HEK293T (cell line): ENCODE measurements around the gene SEL1L3.

Source experiments
- CTCF ChIA-PET: fragments of 350-600 bp; formaldehyde crosslinking; extraction: SDS; loops from one replicate; lab custom pipeline; 2021; ENCODE audit warnings: antibody characterized with exemption, inconsistent platforms; lab: Yijun Ruan, JAX
- POLR2A ChIA-PET: fragments of 350-600 bp; formaldehyde crosslinking; extraction: SDS; loops from one replicate; lab custom pipeline; 2020; ENCODE audit warnings: antibody characterized with exemption, inconsistent platforms; lab: Yijun Ruan, JAX
- DNase-seq: peaks from one replicate; pipeline ENCODE4 v3.0.0; 2012; ENCODE audit warnings: mixed read lengths; ENCODE audit errors: extremely low spot score
- ARNT ChIP-seq: fragments of 450-650 bp; IDR thresholded peaks from 2 replicates; pipeline ENCODE4 v1.6.1; 2017; ENCODE audit warnings: mild to moderate bottlenecking
- BHLHE40 ChIP-seq: fragments of 450-650 bp; IDR thresholded peaks from 2 replicates; pipeline ENCODE4 v1.6.1; 2016; ENCODE audit warnings: mild to moderate bottlenecking, moderate library complexity, borderline replicate concordance
- CTBP1 ChIP-seq: fragments of 450-650 bp; IDR thresholded peaks from 2 replicates; pipeline ENCODE4 v1.6.1; 2016; ENCODE audit warnings: borderline replicate concordance
- ELF4 ChIP-seq: fragments of 450-650 bp; IDR thresholded peaks from 2 replicates; pipeline ENCODE4 v1.6.1; 2017; ENCODE audit warnings: antibody characterized with exemption
- FOXA1 ChIP-seq: fragments of 450-650 bp; IDR thresholded peaks from 2 replicates; pipeline ENCODE4 v1.6.1; 2016; ENCODE audit warnings: mild to moderate bottlenecking
- FOXK2 ChIP-seq: fragments of 450-650 bp; IDR thresholded peaks from 2 replicates; pipeline ENCODE4 v1.6.1; 2016; ENCODE audit warnings: mild to moderate bottlenecking
- FOXM1 ChIP-seq: fragments of 450-650 bp; IDR thresholded peaks from 2 replicates; pipeline ENCODE4 v1.6.1; 2017; ENCODE audit warnings: mild to moderate bottlenecking, borderline replicate concordance
- HDGF ChIP-seq: fragments of 450-650 bp; IDR thresholded peaks from 2 replicates; pipeline ENCODE4 v1.6.1; 2017; ENCODE audit warnings: antibody characterized with exemption, borderline replicate concordance
- L3MBTL2 ChIP-seq: fragments of 450-650 bp; conservative IDR thresholded peaks from 2 replicates; pipeline ENCODE4 v1.6.1; 2016; ENCODE audit warnings: mild to moderate bottlenecking
- LEF1 ChIP-seq: fragments of 450-650 bp; IDR thresholded peaks from 2 replicates; pipeline ENCODE4 v1.6.1; 2017; ENCODE audit warnings: mild to moderate bottlenecking, borderline replicate concordance
- NFRKB ChIP-seq: fragments of 450-650 bp; IDR thresholded peaks from 2 replicates; pipeline ENCODE4 v1.6.1; 2016; ENCODE audit warnings: mild to moderate bottlenecking, moderate library complexity
- SP1 ChIP-seq: fragments of 450-650 bp; IDR thresholded peaks from 2 replicates; pipeline ENCODE4 v1.6.1; 2017
- SUZ12 ChIP-seq: fragments of 450-650 bp; IDR thresholded peaks from 2 replicates; pipeline ENCODE4 v1.6.1; 2016; ENCODE audit warnings: mild to moderate bottlenecking
- TARDBP ChIP-seq: fragments of 450-650 bp; IDR thresholded peaks from 2 replicates; pipeline ENCODE4 v1.6.1; 2016
- ZNF384 ChIP-seq: fragments of 450-650 bp; IDR thresholded peaks from 2 replicates; pipeline ENCODE4 v1.6.1; 2016
- TF ChIP-seq, protein P1 (sequence below): fragments of 450-650 bp; IDR thresholded peaks from 2 replicates; pipeline ENCODE4 v1.6.1; 2016

SEL1L3 gene

DNA sequence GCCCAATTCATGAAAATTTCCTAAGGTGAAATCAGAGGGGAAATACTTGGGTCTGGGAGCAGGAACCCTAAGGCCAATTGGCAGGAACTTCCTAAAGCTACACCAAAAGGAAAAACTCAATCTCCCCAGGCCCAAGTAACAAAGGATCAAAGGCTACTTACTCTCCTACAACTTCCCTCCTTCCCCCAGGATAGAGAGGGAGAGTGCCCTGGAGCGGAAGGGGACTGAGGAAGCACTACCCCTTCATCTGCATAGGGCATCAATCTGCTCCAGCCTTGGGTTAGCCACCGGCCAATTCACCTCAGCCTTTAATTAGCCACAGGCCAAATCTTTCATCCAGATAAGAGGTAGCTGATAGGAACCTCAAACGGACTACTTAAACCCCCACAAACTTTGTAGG is 152.2 kb downstream of the SEL1L3 start:
- ChIA-PET CTCF (interaction anchor here (0.6 kb wide), 1 partner anchor 29 kb away, joined by 3 read pairs; no protein-coding TSS in a partner anchor), POLR2A (no interaction called here)
- no peak for TF ChIP-seq ELF4
- DNase-seq, result no peak

DNA sequence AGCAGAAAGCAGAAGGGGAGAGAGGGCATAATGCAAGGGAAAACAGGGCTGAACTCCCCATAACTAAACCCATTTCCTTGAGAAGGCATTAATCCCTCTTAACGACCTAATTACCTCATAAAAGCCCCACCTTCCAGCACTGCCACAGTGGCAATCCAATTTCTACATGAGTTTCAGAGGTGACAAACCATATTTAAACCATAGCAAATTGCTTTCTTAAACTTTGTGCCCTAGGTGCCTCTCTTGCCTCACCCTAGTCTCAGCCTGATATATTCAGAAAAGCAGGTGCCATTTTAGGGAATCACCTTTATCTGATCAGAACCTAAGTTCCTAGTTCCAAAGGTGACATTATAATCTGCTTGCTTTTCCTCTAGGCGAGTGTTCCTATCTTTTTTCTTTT is 158.3 kb downstream of the SEL1L3 start:
- TF ChIP-seq TARDBP (no peak), ELF4 (no peak), L3MBTL2 (no peak), BHLHE40 (no peak), FOXA1 (no peak), HDGF (no peak), SUZ12 (no peak), CTBP1 (no peak), SP1 (no peak), FOXM1 (no peak), LEF1 (no peak), ARNT (no peak), ZNF384 (no peak), FOXK2 (no peak), NFRKB (no peak)
- TF ChIP-seq, protein P1, sequence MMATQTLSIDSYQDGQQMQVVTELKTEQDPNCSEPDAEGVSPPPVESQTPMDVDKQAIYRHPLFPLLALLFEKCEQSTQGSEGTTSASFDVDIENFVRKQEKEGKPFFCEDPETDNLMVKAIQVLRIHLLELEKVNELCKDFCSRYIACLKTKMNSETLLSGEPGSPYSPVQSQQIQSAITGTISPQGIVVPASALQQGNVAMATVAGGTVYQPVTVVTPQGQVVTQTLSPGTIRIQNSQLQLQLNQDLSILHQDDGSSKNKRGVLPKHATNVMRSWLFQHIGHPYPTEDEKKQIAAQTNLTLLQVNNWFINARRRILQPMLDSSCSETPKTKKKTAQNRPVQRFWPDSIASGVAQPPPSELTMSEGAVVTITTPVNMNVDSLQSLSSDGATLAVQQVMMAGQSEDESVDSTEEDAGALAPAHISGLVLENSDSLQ, result no peak
- ChIA-PET CTCF (no interaction called here), POLR2A (no interaction called here)
- DNase-seq, result no peak

DNA sequence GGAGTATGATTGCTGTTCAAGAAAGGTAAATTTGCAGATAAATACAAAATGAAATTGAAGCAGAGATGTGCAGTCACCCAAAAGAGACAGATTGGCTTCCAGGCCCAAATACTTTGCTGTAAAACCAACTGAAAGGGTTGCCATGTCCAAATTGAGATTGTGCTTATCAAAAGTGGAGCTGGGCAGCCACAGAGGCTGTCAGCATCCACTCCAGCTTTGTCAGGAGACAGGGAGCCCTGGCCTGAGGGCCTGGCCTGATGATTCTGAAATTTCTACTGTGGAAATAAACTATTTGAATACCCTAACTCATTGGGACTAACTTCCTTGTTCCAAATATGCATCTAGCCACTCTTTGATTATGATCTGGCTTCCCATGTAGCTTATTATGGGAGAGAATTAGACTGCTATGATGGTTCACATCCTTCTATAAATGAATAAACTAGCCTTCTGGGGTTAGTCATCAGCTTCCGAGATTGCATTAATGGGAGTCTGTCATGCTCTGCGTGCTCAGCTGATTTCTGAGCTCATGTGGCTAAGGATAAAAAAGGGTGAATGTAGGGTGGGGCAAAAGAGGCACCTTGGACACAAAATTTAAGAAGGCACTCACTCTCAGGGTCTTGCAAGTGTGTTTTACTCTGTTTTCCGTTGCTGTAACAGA is 158.9 kb downstream of the SEL1L3 start:
- DNase-seq, result no peak
- TF ChIP-seq, protein P1, result no peak
- no peak for TF ChIP-seq FOXM1
- no peak for TF ChIP-seq SUZ12
- no peak for TF ChIP-seq HDGF
- TF ChIP-seq ELF4, result no peak
- no peak for TF ChIP-seq CTBP1
- TF ChIP-seq FOXK2, result no peak
- no peak for TF ChIP-seq SP1
- TF ChIP-seq NFRKB, result no peak
- no peak for TF ChIP-seq L3MBTL2
- no peak for TF ChIP-seq ZNF384
- no peak for TF ChIP-seq FOXA1
- no peak for TF ChIP-seq BHLHE40
- TF ChIP-seq TARDBP, result no peak
- TF ChIP-seq ARNT, result no peak
- no peak for TF ChIP-seq LEF1
- ChIA-PET POLR2A (no interaction called here), CTCF (interaction anchor here (0.5 kb wide), 1 partner anchor 738 kb away, joined by 3 read pairs; no protein-coding TSS in a partner anchor)

DNA sequence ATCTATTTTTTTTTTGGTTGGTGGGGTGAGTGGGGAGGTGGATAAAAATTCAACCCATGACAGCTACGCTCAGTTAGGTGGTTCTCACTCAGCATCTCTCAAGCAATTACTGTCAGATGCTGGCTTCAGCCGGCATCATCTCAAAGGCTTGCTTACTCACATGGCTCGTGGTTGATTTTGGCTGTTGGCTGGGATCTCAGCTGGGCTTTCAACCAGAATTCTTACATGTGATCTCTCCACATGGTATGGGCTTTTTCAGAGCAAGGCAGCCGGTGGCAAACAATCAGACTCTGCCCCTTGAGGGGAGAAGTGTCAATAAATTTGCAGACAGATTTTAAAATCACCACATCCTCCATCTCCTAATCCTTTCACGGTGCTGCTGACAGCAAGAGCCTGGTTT is 159.9 kb downstream of the SEL1L3 start:
- DNase-seq, result no peak
- TF ChIP-seq SP1 (no peak), FOXM1 (no peak), ZNF384 (no peak), FOXK2 (no peak), LEF1 (no peak), SUZ12 (no peak), ELF4 (no peak)
- ChIA-PET POLR2A (no interaction called here), CTCF (no interaction called here)

DNA sequence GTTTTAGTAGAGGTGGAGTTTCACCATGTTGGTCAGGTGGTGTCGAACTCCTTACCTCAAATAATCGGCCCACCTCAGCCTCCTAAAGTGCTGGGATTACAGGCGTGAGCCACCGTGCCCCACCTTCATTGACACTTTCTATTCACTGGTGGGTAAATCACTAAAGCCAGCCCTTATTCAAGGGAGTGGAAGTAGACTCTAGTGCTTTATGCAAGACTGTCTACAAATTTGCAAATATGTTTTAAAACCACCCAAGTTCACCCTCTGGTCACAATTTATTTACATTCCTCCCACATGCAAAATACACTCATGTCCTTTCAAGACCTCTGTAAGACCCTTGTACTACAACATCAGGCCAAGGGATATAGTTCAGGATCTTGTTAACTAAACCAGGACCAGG is 162.1 kb downstream of the SEL1L3 start:
- no peak for TF ChIP-seq ELF4
- TF ChIP-seq ZNF384, result no peak
- no peak for TF ChIP-seq FOXK2
- CTCF ChIA-PET, result no interaction called here
- POLR2A ChIA-PET, result no interaction called here
- DNase-seq, result no peak

DNA sequence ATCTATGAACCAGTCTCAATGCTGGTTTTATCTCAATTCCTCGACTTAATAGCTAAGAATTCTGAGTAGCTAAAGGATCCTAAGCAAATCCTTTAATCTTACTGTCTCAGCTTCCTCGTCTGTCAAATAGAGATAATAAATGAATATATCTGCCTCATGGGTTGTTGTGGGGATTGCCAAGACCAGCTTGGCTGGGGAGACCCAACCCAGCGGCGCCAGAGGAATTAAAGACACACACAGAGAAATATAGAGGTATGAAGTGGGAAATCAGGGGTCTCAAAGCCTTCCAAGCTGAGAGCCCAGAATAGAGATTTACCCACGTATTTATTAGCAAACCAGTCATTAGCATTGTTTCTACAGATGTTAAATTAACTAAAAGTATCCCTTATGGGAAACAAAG is 165.3 kb downstream of the SEL1L3 start:
- no peak for DNase-seq
- ChIA-PET CTCF (no interaction called here), POLR2A (no interaction called here)
- TF ChIP-seq, protein P1, result no peak
- TF ChIP-seq TARDBP, result no peak
